Transverse colon (tissue), 4 donors: Measurements from ENCODE around the gene NRF1. TPM values are rescaled to one million over a fixed set of nuclear protein-coding genes. Genes with fewer than 3 reads are reported as not detected.

Experiments
- DNase-seq: peaks from one replicate; pipeline ENCODE4 v3.0.0-alpha.2; 2019
- H3K27ac ChIP-seq, 4 donors: fragments of 200-600 bp; sonication (generic); 2 replicates each; pipeline ENCODE4 v1.5.1; 2016 to 2018; ENCODE audit warnings: inconsistent platforms in 4 of 4
- H3K27me3 ChIP-seq: fragments of 200-600 bp; sonication (generic); 2 replicates; pipeline ENCODE4 v1.5.1; 2017; ENCODE audit warnings: inconsistent platforms
- H3K36me3 ChIP-seq, 4 donors: fragments of 200-600 bp; sonication (generic); 2 replicates each; pipeline ENCODE4 v1.5.1; 2017 to 2019; ENCODE audit warnings: inconsistent platforms in 4 of 4
- H3K4me1 ChIP-seq, 4 donors: fragments of 200-600 bp; sonication (generic); 2 replicates each; pipeline ENCODE4 v1.5.1; 2017 to 2020; ENCODE audit warnings: inconsistent platforms in 4 of 4
- H3K4me3 ChIP-seq, 4 donors: fragments of 200-600 bp; sonication (generic); 1 replicate in 1 of 4; 2 replicates in 3 of 4; pipeline versions ENCODE4 v1.5.1 to v1.6.1; 2017 to 2019; ENCODE audit warnings: inconsistent platforms in 4 of 4
- H3K9me3 ChIP-seq, 2 donors: fragments of 200-600 bp; sonication (generic); 2 replicates each; pipeline ENCODE4 v1.5.1; 2017 to 2019; ENCODE audit warnings: inconsistent platforms in 2 of 2
- EP300 ChIP-seq: sonication (generic); formaldehyde crosslinking; IDR thresholded peaks from one replicate; pipeline ENCODE4 v1.6.1; 2017; ENCODE audit warnings: antibody characterized with exemption, low read depth
- POLR2A ChIP-seq: fragments of 450-650 bp; IDR thresholded peaks from one replicate; pipeline ENCODE4 v1.6.1; 2016; ENCODE audit warnings: antibody characterized with exemption, mild to moderate bottlenecking, moderate library complexity
- POLR2AphosphoS5 ChIP-seq, 3 donors: sonication (generic); formaldehyde crosslinking; IDR thresholded peaks; one replicate each; pipeline ENCODE4 v1.6.1; 2016; ENCODE audit warnings: antibody characterized with exemption in 3 of 3
- WGBS, 2 donors: methylation state at CpG; one replicate each; pipeline ENCODE4 v1.1.5; 2018; ENCODE audit warnings: low coverage in 1 of 2; 5-methylcytosine and 5-hydroxymethylcytosine counted together
- in situ Hi-C, 4 donors: fragments of 200-750 bp; cut with MboI; loops; one replicate each; pipeline versions ENCODE4 v1.15.0 to v1.15.1; 2017; ENCODE audit warnings: low sequenced_read_pairs in 3 of 4, low pct_ligation_motif_present in 1 of 4, low pct_unique_long_range_greater_than_20kb in 1 of 4
- intact Hi-C: fragments of 100-400 bp; cut with DNase I; formaldehyde crosslinking; loops from one replicate; pipeline ENCODE4 v1.15.1; 2023; ENCODE audit warnings: low total_unique reads
- total RNA-seq, 4 donors: library from RNA; depleted of rRNA; stranded (reverse); fragments of >200 nt; gene quantifications; one replicate each; pipeline ENCODE4 v1.1.0, GENCODE V29; 2016
- TF ChIP-seq, protein P1 (sequence below), 5 experiments: fragments of 200-600 bp in 3 of 5; fragments of 450-650 bp in 2 of 5; sonication (generic) in 3 of 5; IDR thresholded peaks; 1 replicate in 2 of 5; 2 replicates in 3 of 5; pipeline ENCODE4 v1.5.1; 2016 to 2017; ENCODE audit warnings: antibody characterized with exemption in 5 of 5, inconsistent platforms in 3 of 5, mild to moderate bottlenecking in 2 of 5, moderate library complexity in 1 of 5

The NRF1 gene
- total RNA-seq, 4 donors from 2014 or later, result 11.6 to 21.5 (median 15.3) TPM

GRCh38 chr7:129680400-129680799 is 68.9 kb downstream of the NRF1 start:
- Histone ChIP-seq H3K4me1 (no peaks in the 10 kb centered on the region), H3K27me3 (no peaks in the 10 kb centered on the region), H3K36me3 (peaks cover 0 to 11% (median 2%) of the 10 kb centered on the region in 4 donors), H3K4me3 (no peak overlapping the region), H3K9me3 (no peaks in the 10 kb centered on the region), H3K27ac (no peak overlapping the region)
- WGBS, 2 donors, result 97 to 100% methylated on average over 1 of the region's 1 CpG
- no peak for DNase-seq
- in situ Hi-C loops, result no loop called here
- TF ChIP-seq POLR2A (no peak), POLR2AphosphoS5 (IDR thresholded peaks at IDR 0.05) (no peak), EP300 (no peak)
- TF ChIP-seq, protein P1, sequence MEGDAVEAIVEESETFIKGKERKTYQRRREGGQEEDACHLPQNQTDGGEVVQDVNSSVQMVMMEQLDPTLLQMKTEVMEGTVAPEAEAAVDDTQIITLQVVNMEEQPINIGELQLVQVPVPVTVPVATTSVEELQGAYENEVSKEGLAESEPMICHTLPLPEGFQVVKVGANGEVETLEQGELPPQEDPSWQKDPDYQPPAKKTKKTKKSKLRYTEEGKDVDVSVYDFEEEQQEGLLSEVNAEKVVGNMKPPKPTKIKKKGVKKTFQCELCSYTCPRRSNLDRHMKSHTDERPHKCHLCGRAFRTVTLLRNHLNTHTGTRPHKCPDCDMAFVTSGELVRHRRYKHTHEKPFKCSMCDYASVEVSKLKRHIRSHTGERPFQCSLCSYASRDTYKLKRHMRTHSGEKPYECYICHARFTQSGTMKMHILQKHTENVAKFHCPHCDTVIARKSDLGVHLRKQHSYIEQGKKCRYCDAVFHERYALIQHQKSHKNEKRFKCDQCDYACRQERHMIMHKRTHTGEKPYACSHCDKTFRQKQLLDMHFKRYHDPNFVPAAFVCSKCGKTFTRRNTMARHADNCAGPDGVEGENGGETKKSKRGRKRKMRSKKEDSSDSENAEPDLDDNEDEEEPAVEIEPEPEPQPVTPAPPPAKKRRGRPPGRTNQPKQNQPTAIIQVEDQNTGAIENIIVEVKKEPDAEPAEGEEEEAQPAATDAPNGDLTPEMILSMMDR (IDR thresholded peaks at IDR 0.05), result no peak
- intact Hi-C loops, result no loop called here

DNA sequence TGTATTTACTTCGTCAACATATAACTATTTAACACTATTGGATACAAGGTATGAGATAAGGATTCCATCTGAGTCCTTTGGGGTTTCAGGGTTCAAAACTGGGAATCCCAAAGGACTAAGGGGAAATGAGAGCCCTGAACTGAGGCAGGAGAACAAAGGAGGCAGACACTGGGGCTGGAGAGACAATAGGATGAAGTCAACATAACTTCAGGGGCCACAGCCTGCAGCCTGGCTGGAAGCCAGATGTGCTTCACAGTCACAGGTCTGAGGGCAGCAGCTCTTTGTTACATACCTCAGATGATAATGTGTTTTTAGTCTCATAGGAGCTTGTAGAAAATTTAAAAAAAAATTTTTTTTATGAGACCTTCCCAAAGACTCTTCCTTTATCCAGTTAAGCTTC is 73.3 kb downstream of the NRF1 start:
- H3K27ac ChIP-seq, result no peak overlapping the region
- no peak overlapping the region for H3K4me3 ChIP-seq
- DNase-seq, result no peak
- TF ChIP-seq, protein P1 (IDR thresholded peaks at IDR 0.05), result no peak
- TF ChIP-seq EP300 (no peak), POLR2AphosphoS5 (IDR thresholded peaks at IDR 0.05) (no peak), POLR2A (no peak)
- no peaks in the 10 kb centered on the region for H3K4me1 ChIP-seq
- no peaks in the 10 kb centered on the region for H3K36me3 ChIP-seq
- WGBS, 2 donors, result 92 to 100% methylated on average over 1 of the region's 1 CpG
- no peaks in the 10 kb centered on the region for H3K9me3 ChIP-seq
- no peaks in the 10 kb centered on the region for H3K27me3 ChIP-seq
- intact Hi-C loops, result no loop called here
- in situ Hi-C loops, result no loop called here

DNA sequence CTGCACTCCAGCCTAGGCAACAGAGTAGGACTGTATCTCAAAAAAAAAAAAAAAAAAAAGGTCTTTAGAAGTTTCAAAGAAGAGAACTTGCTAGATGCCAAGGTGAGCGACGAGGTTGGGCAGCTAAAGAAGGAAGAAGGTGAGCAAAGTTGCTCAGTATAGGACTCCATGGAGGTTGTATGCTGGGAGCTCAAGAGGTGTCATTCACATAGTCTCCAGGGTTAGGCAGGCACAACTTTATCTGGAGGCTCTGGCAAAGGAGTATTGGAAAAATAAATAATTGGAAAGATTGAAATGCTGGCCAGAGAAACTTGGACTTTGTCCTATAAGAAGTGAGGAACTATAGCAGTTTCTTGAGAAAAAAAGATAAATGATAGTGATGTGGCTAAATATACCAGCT is 74.5 kb downstream of the NRF1 start:
- intact Hi-C loops (no loop called here), in situ Hi-C loops (no loop called here)
- Histone ChIP-seq H3K27ac (no peak overlapping the region), H3K4me3 (no peak overlapping the region), H3K36me3 (peaks cover 0 to 11% (median 1%) of the 10 kb centered on the region in 4 donors), H3K9me3 (no peaks in the 10 kb centered on the region), H3K27me3 (no peaks in the 10 kb centered on the region), H3K4me1 (no peaks in the 10 kb centered on the region)
- WGBS, 2 donors, result 100% methylated on average over 2 of the region's 2 CpGs
- no peak for TF ChIP-seq POLR2AphosphoS5 (IDR thresholded peaks at IDR 0.05)
- TF ChIP-seq, protein P1 (IDR thresholded peaks at IDR 0.05), result no peak
- TF ChIP-seq POLR2A, result no peak
- no peak for TF ChIP-seq EP300
- no peak for DNase-seq

DNA sequence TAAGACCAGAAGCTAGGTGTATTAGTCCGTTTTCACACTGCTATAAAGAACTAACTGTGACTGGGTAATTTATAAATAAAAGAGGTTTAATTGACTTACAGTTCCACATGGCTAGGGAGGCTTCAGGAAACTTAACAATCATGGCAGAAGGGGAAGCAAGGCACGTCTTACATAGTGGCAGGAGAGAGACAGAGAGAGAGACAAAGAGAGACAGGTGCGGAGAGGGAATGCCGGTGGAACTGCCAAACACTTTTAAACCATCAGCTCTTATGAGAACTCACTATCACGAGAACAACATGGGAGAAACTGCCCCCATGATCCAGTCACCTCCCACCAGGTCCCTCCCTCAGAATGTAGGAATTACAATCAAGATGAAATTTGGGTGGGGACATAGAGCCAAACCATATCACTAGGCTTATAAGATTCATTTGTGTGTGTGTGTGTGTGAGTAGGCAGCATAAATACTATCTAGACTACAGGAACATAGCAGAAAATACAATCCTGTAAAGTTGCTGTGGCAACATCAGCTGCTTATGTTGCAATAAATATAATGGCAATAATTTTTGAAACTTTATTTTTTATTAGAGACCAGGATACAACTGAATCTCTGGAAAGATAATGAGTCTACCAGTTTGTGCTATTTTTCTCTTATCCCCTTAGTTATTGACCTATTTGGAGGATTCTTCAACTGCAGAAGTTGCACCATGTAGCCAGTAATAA is 77.1 kb downstream of the NRF1 start:
- Histone ChIP-seq H3K27ac (no peak overlapping the region), H3K27me3 (no peaks in the 10 kb centered on the region), H3K36me3 (peaks cover 0 to 22% (median 11%) of the 10 kb centered on the region in 4 donors), H3K9me3 (no peaks in the 10 kb centered on the region), H3K4me3 (no peak overlapping the region), H3K4me1 (no peaks in the 10 kb centered on the region)
- no peak for DNase-seq
- whole genome bisulfite sequencing, 2 donors, result 96 to 100% methylated on average over 4 to 5 of the region's 5 CpGs
- in situ Hi-C loops, result no loop called here
- intact Hi-C loops, result no loop called here
- TF ChIP-seq POLR2AphosphoS5 (IDR thresholded peaks at IDR 0.05), result no peak
- TF ChIP-seq, protein P1 (IDR thresholded peaks at IDR 0.05), result no peak
- no peak for TF ChIP-seq EP300
- no peak for TF ChIP-seq POLR2A
